Prostate gland (tissue), 2 donors: ENCODE results near the gene IL12RB1.

ENCODE experiments used
- POLR2A ChIP-seq: fragments of 450-650 bp; IDR thresholded peaks from one replicate; pipeline ENCODE4 v1.6.1; 2016; ENCODE audit warnings: antibody characterized with exemption, mild to moderate bottlenecking
- POLR2AphosphoS5 ChIP-seq: sonication (generic); formaldehyde crosslinking; IDR thresholded peaks from one replicate; pipeline ENCODE4 v1.6.1; 2017; ENCODE audit warnings: antibody characterized with exemption
- TF ChIP-seq, protein P1 (sequence below), 4 experiments: fragments of 200-600 bp in 2 of 4; fragments of 450-650 bp in 2 of 4; sonication (generic) in 2 of 4; IDR thresholded peaks; 1 replicate in 3 of 4; 2 replicates in 1 of 4; pipeline ENCODE4 v1.5.1; 2016 to 2019; ENCODE audit warnings: antibody characterized with exemption in 4 of 4, mild to moderate bottlenecking in 2 of 4, moderate library complexity in 2 of 4

DNA sequence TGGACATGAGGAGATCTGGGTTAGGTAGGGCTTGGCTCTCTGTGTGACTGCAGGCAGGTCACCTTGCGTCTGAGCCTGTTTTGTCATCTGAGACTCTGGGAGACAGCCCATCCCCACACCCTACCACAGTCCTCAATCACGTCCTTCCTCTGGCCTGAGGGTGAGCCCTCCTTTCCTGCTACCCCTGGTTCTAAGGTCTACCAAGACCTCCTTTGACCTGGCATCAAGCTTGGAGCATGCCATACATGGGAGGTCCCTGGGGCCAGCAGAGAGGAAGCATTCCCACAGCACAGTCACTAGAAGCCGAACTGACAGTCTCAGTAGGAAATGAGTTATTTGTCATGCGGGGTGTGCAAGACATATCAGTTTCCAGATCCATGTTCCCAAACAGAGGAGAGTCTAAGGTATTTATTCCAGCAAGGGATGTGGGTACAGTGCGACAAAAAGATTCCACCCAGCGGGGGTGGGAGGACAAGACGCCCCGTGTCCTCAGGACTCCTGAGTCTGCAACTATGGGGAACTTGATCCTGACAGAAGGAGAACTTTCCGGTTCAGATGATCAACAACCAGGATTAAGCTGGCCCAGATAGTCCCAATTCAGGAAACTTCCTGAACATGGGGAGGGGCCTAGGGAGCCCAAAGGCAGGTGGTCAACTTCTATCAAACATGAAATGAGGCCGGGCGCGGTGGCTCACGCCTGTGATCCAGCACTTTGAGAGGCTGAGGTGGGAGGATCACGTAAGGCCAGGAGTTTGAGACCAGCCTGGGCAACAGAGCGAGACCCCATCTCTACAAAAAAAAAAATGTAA lies 69.3 kb downstream of the IL12RB1 start:
- TF ChIP-seq, protein P1, sequence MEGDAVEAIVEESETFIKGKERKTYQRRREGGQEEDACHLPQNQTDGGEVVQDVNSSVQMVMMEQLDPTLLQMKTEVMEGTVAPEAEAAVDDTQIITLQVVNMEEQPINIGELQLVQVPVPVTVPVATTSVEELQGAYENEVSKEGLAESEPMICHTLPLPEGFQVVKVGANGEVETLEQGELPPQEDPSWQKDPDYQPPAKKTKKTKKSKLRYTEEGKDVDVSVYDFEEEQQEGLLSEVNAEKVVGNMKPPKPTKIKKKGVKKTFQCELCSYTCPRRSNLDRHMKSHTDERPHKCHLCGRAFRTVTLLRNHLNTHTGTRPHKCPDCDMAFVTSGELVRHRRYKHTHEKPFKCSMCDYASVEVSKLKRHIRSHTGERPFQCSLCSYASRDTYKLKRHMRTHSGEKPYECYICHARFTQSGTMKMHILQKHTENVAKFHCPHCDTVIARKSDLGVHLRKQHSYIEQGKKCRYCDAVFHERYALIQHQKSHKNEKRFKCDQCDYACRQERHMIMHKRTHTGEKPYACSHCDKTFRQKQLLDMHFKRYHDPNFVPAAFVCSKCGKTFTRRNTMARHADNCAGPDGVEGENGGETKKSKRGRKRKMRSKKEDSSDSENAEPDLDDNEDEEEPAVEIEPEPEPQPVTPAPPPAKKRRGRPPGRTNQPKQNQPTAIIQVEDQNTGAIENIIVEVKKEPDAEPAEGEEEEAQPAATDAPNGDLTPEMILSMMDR (IDR thresholded peaks at IDR 0.05) = no peak
- TF ChIP-seq POLR2A = no peak
- TF ChIP-seq POLR2AphosphoS5 = peak; percentile 30
